ENCODE measurements around the gene MT4.

The MT4 gene

DNA sequence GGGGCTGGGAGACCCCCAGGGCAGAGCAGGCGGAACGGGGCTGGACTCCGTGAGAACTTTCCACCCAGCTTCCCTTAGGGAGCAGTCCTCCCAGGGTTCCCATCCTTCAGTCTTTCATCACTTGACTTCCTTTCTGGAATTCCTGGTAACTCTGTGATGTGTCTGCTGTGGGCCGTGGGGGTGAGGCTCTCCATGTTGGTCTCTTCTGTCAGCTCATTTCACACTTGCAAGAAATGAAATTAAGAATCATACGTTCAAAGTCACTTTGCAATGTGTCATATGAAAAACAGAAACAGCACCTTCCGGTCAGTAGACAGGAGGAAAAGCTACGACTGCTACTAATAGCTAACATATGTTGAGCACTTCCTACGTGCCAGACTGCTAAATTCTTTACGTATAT is 39.6 kb upstream of the MT4 start:
- no peak for DNase-seq (ENCODE audit: low read depth)
- no peak overlapping the region for H3K4me3 ChIP-seq (ENCODE audit: low read depth, low read length)
- TF ChIP-seq CTCF (IDR thresholded peaks at IDR 0.05; ENCODE audit: insufficient read depth, low read depth, low read length, missing control alignments) = no peak

DNA sequence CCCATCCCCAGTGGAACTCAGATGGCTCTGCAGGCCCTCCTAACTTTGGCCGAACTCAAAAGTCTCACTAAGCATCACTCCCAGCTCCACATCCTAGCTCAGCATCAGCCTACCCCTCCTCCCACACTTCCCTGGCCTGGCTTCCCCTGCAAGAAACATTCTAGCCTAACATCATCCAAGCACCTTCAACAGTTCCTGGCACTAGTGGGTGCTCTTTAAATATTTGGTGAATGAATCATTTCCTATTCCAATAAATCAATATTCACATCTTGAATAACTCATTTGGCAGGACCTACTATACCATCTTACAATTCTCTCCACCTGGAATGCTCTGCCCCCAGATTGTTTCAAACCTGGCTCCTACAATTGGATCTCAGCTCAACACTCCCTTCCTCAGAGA is 34.0 kb upstream of the MT4 start:
- no peak for DNase-seq (ENCODE audit: low read depth)

GRCh38 chr16:56532714-56533113 is 32.2 kb upstream of the MT4 start:
- H3K4me3 ChIP-seq (ENCODE audit: low read depth, low read length) = no peak overlapping the region
- no peak for DNase-seq (ENCODE audit: low read depth)
- no peak for TF ChIP-seq CTCF (IDR thresholded peaks at IDR 0.05; ENCODE audit: insufficient read depth, low read depth, low read length, missing control alignments)

More for the DNA sequence above, 34.0 kb upstream of the MT4 start:
- H3K4me3 ChIP-seq (ENCODE audit: low read depth, low read length) = no peak overlapping the region
- no peak for TF ChIP-seq CTCF (IDR thresholded peaks at IDR 0.05; ENCODE audit: insufficient read depth, low read depth, low read length, missing control alignments)

DNA sequence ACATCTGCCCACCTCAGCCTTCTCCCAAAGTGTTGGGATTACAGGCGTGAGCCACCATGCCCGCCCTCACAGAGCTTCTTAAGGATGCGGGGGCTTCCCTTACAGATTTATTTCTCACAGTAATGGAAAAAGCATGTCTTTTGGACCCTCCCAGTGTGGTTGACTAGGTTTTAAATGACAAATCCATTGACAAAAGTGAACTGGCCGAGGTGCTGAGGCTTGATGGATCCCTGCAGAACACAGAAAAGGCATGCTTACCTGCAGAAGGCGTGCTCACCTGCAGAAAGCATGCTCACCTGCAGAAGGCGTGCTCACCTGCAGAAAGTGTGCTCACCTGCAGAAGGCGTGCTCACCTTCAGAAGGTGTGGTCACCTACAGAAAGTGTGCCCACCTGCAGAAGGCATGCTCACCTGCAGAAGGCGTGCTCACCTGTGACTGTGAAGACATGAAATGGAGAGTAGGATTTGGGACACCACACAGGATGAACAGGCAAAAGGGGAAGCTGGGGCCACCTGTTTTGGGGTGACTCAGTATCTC is 30.0 kb upstream of the MT4 start:
- DNase-seq (ENCODE audit: low read depth) = no peak
- no peak for TF ChIP-seq CTCF (IDR thresholded peaks at IDR 0.05; ENCODE audit: insufficient read depth, low read depth, low read length, missing control alignments)
- H3K4me3 ChIP-seq (ENCODE audit: low read depth, low read length) = no peak overlapping the region

GRCh38 chr16:56538331-56538730 is 26.5 kb upstream of the MT4 start:
- DNase-seq (ENCODE audit: low read depth) = no peak
- no peak for TF ChIP-seq CTCF (IDR thresholded peaks at IDR 0.05; ENCODE audit: insufficient read depth, low read depth, low read length, missing control alignments)
- H3K4me3 ChIP-seq (ENCODE audit: low read depth, low read length) = no peak overlapping the region

DNA sequence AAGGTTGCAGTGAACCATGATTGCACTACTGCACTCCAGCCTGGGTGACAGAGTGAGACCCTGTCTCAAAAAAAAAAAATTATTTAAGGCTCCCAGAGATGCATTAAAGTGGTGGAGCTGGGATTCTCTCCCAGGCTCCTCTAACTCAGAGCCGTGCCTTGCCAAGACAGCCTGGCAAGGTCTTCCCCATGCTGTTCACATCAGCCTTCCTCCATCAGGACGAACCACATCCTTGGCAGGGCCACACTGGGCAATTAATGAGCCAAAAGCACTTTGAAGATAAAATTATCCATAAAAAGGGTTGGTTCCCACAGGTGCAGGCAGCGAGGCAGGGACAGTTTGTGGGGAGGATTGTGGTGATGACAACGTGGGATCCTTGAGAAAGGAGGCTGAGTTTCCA is 25.2 kb upstream of the MT4 start:
- no peak for TF ChIP-seq CTCF (IDR thresholded peaks at IDR 0.05; ENCODE audit: insufficient read depth, low read depth, low read length, missing control alignments)
- no peak overlapping the region for H3K4me3 ChIP-seq (ENCODE audit: low read depth, low read length)
- DNase-seq (ENCODE audit: low read depth) = no peak

DNA sequence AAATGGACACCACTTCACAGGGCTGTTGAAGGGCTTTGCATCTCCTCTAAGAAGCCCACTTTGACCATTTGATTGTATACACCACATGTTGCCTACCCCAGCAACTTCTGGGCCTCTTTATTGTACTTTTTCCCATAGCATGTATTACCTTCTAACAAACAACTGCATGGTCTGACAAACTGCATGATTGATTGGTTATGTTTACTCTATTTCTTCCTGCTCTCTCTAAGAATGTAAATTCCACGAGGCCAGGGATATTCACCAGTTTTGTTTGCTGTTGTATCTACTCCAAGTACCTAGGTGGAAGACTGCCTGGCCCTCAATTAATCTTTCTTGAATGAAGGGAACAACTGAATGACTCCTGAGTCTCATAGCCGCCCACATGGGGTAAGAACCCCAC is 22.8 kb upstream of the MT4 start:
- no peak for DNase-seq (ENCODE audit: low read depth)
- no peak for TF ChIP-seq CTCF (IDR thresholded peaks at IDR 0.05; ENCODE audit: insufficient read depth, low read depth, low read length, missing control alignments)

More for the DNA sequence above, 22.8 kb upstream of the MT4 start:
- H3K4me3 ChIP-seq (ENCODE audit: low read depth, low read length) = no peak overlapping the region

All from GM12865 (cell line).